HG03039 (cell line): ENCODE results near the gene NRSN1.
"Not testable (repeated sequence)": the region's sequence is repeated elsewhere in the genome, so short reads cannot be mapped to it uniquely, and the experiment has no call there.

Experiments
- ATAC-seq: cut with Tn5 transposase; IDR thresholded peaks from one replicate; pipeline ENCODE4 v1.9.1; 2021; ENCODE audit warnings: mild to moderate bottlenecking, moderate library complexity; ENCODE audit not compliant: unreplicated experiment

NRSN1 gene

GRCh38 chr6:24140591-24140990 lies 14.6 kb downstream of the NRSN1 start:
- no peak for ATAC-seq

GRCh38 chr6:24142733-24143132 lies 16.7 kb downstream of the NRSN1 start:
- ATAC-seq: not testable (repeated sequence)

GRCh38 chr6:24145690-24146131 lies 19.7 kb downstream of the NRSN1 start:
- ATAC-seq: no peak

- ATAC-seq: no peak
These were observed 20.9 kb downstream of the NRSN1 start for GRCh38 chr6:24146871-24147270.

- ATAC-seq: no peak
These were observed 21.6 kb downstream of the NRSN1 start for GRCh38 chr6:24147511-24148153.

GRCh38 chr6:24148154-24148570 lies 22.1 kb downstream of the NRSN1 start:
- ATAC-seq: no peak

GRCh38 chr6:24148684-24149083 lies 22.7 kb downstream of the NRSN1 start:
- no peak for ATAC-seq

- ATAC-seq: no peak
These were observed 23.3 kb downstream of the NRSN1 start for GRCh38 chr6:24149296-24149695.

GRCh38 chr6:24149836-24150235 lies 23.8 kb downstream of the NRSN1 start:
- no peak for ATAC-seq

- ATAC-seq: no peak
These were observed 26.0 kb downstream of the NRSN1 start for GRCh38 chr6:24152014-24152413.

GRCh38 chr6:24154121-24154520 lies 28.1 kb downstream of the NRSN1 start:
- ATAC-seq: no peak

GRCh38 chr6:24157886-24158285 lies 31.9 kb downstream of the NRSN1 start:
- no peak for ATAC-seq

- ATAC-seq: no peak
These were observed 57.6 kb downstream of the NRSN1 start for GRCh38 chr6:24183584-24183983.

- no peak for ATAC-seq
These were observed 60.3 kb downstream of the NRSN1 start for GRCh38 chr6:24186349-24186748.

GRCh38 chr6:24187965-24188577 lies 62.1 kb downstream of the NRSN1 start:
- ATAC-seq: no peak

- ATAC-seq: no peak
These were observed 62.6 kb downstream of the NRSN1 start for GRCh38 chr6:24188578-24189080.

GRCh38 chr6:24191346-24191745 lies 65.3 kb downstream of the NRSN1 start:
- no peak for ATAC-seq

GRCh38 chr6:24193364-24193763 lies 67.3 kb downstream of the NRSN1 start:
- ATAC-seq: no peak

- no peak for ATAC-seq
These were observed 69.1 kb downstream of the NRSN1 start for GRCh38 chr6:24194978-24195700.

GRCh38 chr6:24195836-24196597 lies 70.0 kb downstream of the NRSN1 start:
- ATAC-seq: no peak
